H1 (cell line): ENCODE data around the gene TMEM63A.

Source experiments
- BRCA1 ChIP-seq: IDR thresholded peaks from 2 replicates; pipeline ENCODE4 v1.6.1; 2012; ENCODE audit warnings: low read depth, low read length, improper control_type of control experiment
- CEBPB ChIP-seq: IDR thresholded peaks from 2 replicates; pipeline ENCODE4 v1.6.1; 2012; ENCODE audit warnings: low read depth, low read length
- KDM1A ChIP-seq: fragments of 200-600, 300-600 bp; sonication (generic); IDR thresholded peaks from 2 replicates; pipeline ENCODE4 v1.7.1; 2016; ENCODE audit warnings: mild to moderate bottlenecking, low read length, borderline replicate concordance
- USF2 ChIP-seq: IDR thresholded peaks from 2 replicates; pipeline ENCODE4 v1.6.1; 2011; ENCODE audit warnings: low read length, improper control_type of control experiment

DNA sequence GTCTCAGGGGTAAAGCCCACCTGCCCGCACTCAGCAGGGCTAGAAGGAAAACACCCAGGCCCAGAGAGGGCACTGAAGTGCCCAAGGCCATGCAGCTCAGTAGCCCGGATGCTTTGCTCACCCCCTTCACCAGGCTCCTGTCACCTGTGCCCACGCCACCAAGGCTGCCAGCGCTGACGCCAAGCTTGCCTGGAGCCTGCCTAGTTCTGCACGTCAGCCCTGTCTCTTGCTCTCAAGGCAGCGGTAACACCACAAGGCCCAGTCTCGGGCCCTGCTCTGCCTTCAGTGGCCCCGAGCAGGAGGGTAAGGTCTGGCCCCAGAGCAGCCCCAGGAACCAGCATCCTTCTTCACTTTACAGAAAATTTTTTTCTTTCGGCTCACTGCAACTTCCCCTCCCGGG lies 7.7 kb downstream of the TMEM63A start:
- TF ChIP-seq BRCA1 (no peak), CEBPB (no peak), USF2 (no peak), KDM1A (no peak)
